ENCODE results near the gene EXOC6B.

EXOC6B gene

DNA sequence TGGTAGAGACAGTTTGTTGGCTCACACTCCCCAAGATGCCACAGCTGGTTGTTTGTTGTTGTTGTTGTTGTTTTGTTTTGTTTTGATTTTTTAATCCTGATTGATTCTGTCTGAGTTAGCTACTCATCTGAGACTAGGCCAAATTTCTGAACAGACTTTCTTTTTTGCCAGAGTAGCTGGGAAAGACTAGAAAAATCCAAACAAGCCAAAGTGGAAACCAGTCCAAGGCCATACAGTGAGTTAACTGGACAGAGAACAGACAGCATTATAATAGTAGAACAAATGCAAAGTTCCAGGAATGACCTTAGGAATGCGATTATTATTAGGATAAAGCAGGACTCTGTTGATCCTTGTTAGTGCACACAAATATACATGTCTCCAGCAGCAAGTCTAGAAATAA, 634.4 kb downstream of the EXOC6B start:
- Histone ChIP-seq H3K4me1 (ENCODE audit: insufficient read depth, insufficient read length) (no peaks in the 10 kb centered on the region), H3K27me3 (ENCODE audit: insufficient read depth, insufficient read length) (no peaks in the 10 kb centered on the region), H3K9me3 (ENCODE audit: insufficient read depth, low read length) (peaks cover 16% of the 10 kb centered on the region; the same call in 1 of the 2 replicates), H3K9ac (ENCODE audit: insufficient read length, low read depth) (no peak overlapping the region), H3K36me3 (ENCODE audit: insufficient read depth, insufficient read length, low read length) (no peaks in the 10 kb centered on the region), H3K4me3 (ENCODE audit: insufficient read length, low read depth) (no peak overlapping the region)
- no peak for TF ChIP-seq YY1 (IDR thresholded peaks at IDR 0.05; ENCODE audit: insufficient read depth, insufficient read length)
- no peak for TF ChIP-seq SUZ12 (IDR thresholded peaks at IDR 0.05; ENCODE audit: extremely low read depth, insufficient read depth, insufficient read length)
- no peak for TF ChIP-seq ZNF274 (IDR thresholded peaks at IDR 0.05; ENCODE audit: low read depth, low read length)
- no peak for DNase-seq (ENCODE audit: low read depth, low spot score)

GRCh38 chr2:72185206-72185605, 640.6 kb downstream of the EXOC6B start:
- Histone ChIP-seq H3K4me3 (ENCODE audit: insufficient read length, low read depth) (no peak overlapping the region), H3K36me3 (ENCODE audit: insufficient read depth, insufficient read length, low read length) (no peaks in the 10 kb centered on the region), H3K9me3 (ENCODE audit: insufficient read depth, low read length) (peaks cover 28% of the 10 kb centered on the region), H3K9ac (ENCODE audit: insufficient read length, low read depth) (no peak overlapping the region), H3K27me3 (ENCODE audit: insufficient read depth, insufficient read length) (no peaks in the 10 kb centered on the region), H3K4me1 (ENCODE audit: insufficient read depth, insufficient read length) (no peaks in the 10 kb centered on the region)
- TF ChIP-seq ZNF274 (IDR thresholded peaks at IDR 0.05; ENCODE audit: low read depth, low read length): no peak
- TF ChIP-seq SUZ12 (IDR thresholded peaks at IDR 0.05; ENCODE audit: extremely low read depth, insufficient read depth, insufficient read length): no peak
- TF ChIP-seq YY1 (IDR thresholded peaks at IDR 0.05; ENCODE audit: insufficient read depth, insufficient read length): no peak
- DNase-seq (ENCODE audit: low read depth, low spot score): no peak

DNA sequence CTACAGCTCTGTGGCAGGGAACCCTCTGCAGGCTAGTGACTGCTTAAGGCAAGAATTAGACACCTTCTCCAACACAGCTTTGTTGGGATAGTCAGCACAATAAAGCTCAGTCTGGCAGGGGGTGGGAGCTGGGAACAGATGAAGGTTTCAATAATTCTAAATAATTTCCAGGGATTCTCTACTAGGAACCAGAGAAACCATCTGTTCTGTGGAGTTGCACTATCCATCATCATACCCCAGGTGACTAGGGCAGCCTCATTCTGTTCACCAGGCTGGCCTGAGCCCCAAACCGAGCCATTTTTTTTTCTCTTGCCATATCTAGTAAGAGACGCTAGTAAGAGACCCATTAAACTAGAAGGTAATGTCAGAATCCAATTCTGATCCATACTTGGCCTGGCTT, 642.4 kb downstream of the EXOC6B start:
- no peak for DNase-seq (ENCODE audit: low read depth, low spot score)
- Histone ChIP-seq H3K27me3 (ENCODE audit: insufficient read depth, insufficient read length) (no peaks in the 10 kb centered on the region), H3K9ac (ENCODE audit: insufficient read length, low read depth) (no peak overlapping the region)

GRCh38 chr2:72183016-72183415, 642.8 kb downstream of the EXOC6B start:
- DNase-seq (ENCODE audit: low read depth, low spot score): no peak
- Histone ChIP-seq H3K9ac (ENCODE audit: insufficient read length, low read depth) (no peak overlapping the region), H3K4me3 (ENCODE audit: insufficient read length, low read depth) (no peak overlapping the region), H3K36me3 (ENCODE audit: insufficient read depth, insufficient read length, low read length) (peaks cover 4% of the 10 kb centered on the region), H3K4me1 (ENCODE audit: insufficient read depth, insufficient read length) (no peaks in the 10 kb centered on the region), H3K9me3 (ENCODE audit: insufficient read depth, low read length) (peaks cover 37% of the 10 kb centered on the region), H3K27me3 (ENCODE audit: insufficient read depth, insufficient read length) (no peaks in the 10 kb centered on the region)
- no peak for TF ChIP-seq ZNF274 (IDR thresholded peaks at IDR 0.05; ENCODE audit: low read depth, low read length)
- TF ChIP-seq YY1 (IDR thresholded peaks at IDR 0.05; ENCODE audit: insufficient read depth, insufficient read length): no peak
- TF ChIP-seq SUZ12 (IDR thresholded peaks at IDR 0.05; ENCODE audit: extremely low read depth, insufficient read depth, insufficient read length): no peak

More for the DNA sequence above, 642.4 kb downstream of the EXOC6B start:
- Histone ChIP-seq H3K4me3 (ENCODE audit: insufficient read length, low read depth) (no peak overlapping the region), H3K9me3 (ENCODE audit: insufficient read depth, low read length) (peaks cover 37% of the 10 kb centered on the region), H3K36me3 (ENCODE audit: insufficient read depth, insufficient read length, low read length) (peaks cover 4% of the 10 kb centered on the region), H3K4me1 (ENCODE audit: insufficient read depth, insufficient read length) (no peaks in the 10 kb centered on the region)
- TF ChIP-seq ZNF274 (IDR thresholded peaks at IDR 0.05; ENCODE audit: low read depth, low read length) (no peak), YY1 (IDR thresholded peaks at IDR 0.05; ENCODE audit: insufficient read depth, insufficient read length) (no peak), SUZ12 (IDR thresholded peaks at IDR 0.05; ENCODE audit: extremely low read depth, insufficient read depth, insufficient read length) (no peak)

- TF ChIP-seq YY1 (IDR thresholded peaks at IDR 0.05; ENCODE audit: insufficient read depth, insufficient read length) (no peak), ZNF274 (IDR thresholded peaks at IDR 0.05; ENCODE audit: low read depth, low read length) (no peak), SUZ12 (IDR thresholded peaks at IDR 0.05; ENCODE audit: extremely low read depth, insufficient read depth, insufficient read length) (no peak)
- Histone ChIP-seq H3K36me3 (ENCODE audit: insufficient read depth, insufficient read length, low read length) (peaks cover 4% of the 10 kb centered on the region), H3K4me3 (ENCODE audit: insufficient read length, low read depth) (no peak overlapping the region), H3K9ac (ENCODE audit: insufficient read length, low read depth) (no peak overlapping the region), H3K9me3 (ENCODE audit: insufficient read depth, low read length) (peaks cover 32% of the 10 kb centered on the region), H3K27me3 (ENCODE audit: insufficient read depth, insufficient read length) (no peaks in the 10 kb centered on the region), H3K4me1 (ENCODE audit: insufficient read depth, insufficient read length) (no peaks in the 10 kb centered on the region)
- DNase-seq (ENCODE audit: low read depth, low spot score): no peak
These were observed 643.3 kb downstream of the EXOC6B start for GRCh38 chr2:72182547-72182946.

DNA sequence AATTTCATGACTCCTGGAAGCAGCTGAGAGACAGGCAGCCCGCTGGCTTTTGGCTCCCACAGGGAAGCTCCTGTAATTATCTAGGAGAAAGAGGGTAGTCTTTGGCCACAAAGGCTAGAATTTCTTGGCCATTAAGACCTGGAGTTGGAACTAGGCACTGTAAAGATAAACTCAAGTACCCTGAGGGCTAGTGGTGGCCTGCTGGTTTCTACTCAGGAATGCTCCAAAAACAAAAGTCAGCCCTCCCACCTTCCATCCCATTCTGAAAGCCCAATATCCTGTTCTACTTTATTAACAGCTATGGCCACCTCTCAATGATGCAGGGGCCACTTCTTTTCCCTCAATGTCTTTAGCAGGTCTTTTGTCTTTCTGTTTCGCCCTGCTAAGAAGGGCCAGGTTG, 644.2 kb downstream of the EXOC6B start:
- TF ChIP-seq SUZ12 (IDR thresholded peaks at IDR 0.05; ENCODE audit: extremely low read depth, insufficient read depth, insufficient read length): no peak
- no peak for TF ChIP-seq ZNF274 (IDR thresholded peaks at IDR 0.05; ENCODE audit: low read depth, low read length)
- TF ChIP-seq YY1 (IDR thresholded peaks at IDR 0.05; ENCODE audit: insufficient read depth, insufficient read length): no peak
- H3K9ac ChIP-seq (ENCODE audit: insufficient read length, low read depth): no peak overlapping the region
- H3K4me3 ChIP-seq (ENCODE audit: insufficient read length, low read depth): no peak overlapping the region
- H3K9me3 ChIP-seq (ENCODE audit: insufficient read depth, low read length): peaks cover 23% of the 10 kb centered on the region
- no peaks in the 10 kb centered on the region for H3K27me3 ChIP-seq (ENCODE audit: insufficient read depth, insufficient read length)
- peak; percentile 55 for DNase-seq (ENCODE audit: low read depth, low spot score)
- H3K36me3 ChIP-seq (ENCODE audit: insufficient read depth, insufficient read length, low read length): peaks cover 4% of the 10 kb centered on the region
- H3K4me1 ChIP-seq (ENCODE audit: insufficient read depth, insufficient read length): no peaks in the 10 kb centered on the region

DNA sequence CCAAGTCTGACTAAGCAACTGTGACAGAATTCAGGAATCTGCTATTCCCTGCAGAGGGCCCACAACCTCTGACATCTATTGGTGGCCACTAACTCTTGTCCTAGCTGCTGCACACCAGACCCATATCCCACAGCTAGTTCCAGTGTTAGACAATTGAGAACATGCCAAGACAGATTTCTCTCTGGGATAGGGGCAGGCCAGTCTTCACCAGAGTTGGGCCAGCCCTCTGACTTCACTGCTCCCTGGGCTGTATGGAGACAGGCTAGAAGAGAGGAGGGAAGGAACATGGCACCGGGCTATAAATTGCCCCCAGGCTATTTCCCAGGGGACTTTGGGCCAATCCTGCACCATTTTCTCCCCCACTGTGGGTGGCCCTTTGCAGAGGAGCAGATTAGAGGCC, 645.5 kb downstream of the EXOC6B start:
- H3K9me3 ChIP-seq (ENCODE audit: insufficient read depth, low read length): peaks cover 21% of the 10 kb centered on the region

More for the DNA sequence above, 645.5 kb downstream of the EXOC6B start:
- no peak overlapping the region for H3K4me3 ChIP-seq (ENCODE audit: insufficient read length, low read depth)
- H3K9ac ChIP-seq (ENCODE audit: insufficient read length, low read depth): no peak overlapping the region
- H3K4me1 ChIP-seq (ENCODE audit: insufficient read depth, insufficient read length): no peaks in the 10 kb centered on the region
- H3K36me3 ChIP-seq (ENCODE audit: insufficient read depth, insufficient read length, low read length): peaks cover 4% of the 10 kb centered on the region
- no peak for DNase-seq (ENCODE audit: low read depth, low spot score)
- H3K27me3 ChIP-seq (ENCODE audit: insufficient read depth, insufficient read length): no peaks in the 10 kb centered on the region
- TF ChIP-seq ZNF274 (IDR thresholded peaks at IDR 0.05; ENCODE audit: low read depth, low read length): no peak
- no peak for TF ChIP-seq SUZ12 (IDR thresholded peaks at IDR 0.05; ENCODE audit: extremely low read depth, insufficient read depth, insufficient read length)
- no peak for TF ChIP-seq YY1 (IDR thresholded peaks at IDR 0.05; ENCODE audit: insufficient read depth, insufficient read length)

Measured in NT2/D1 (cell line).